K562 (cell line): ENCODE data around the gene DNAH1. TPM values are rescaled to one million over a fixed set of nuclear protein-coding genes. Genes with fewer than 3 reads are reported as not detected.
A peak's percentile ranks its signal among the peaks of the same experiment; 100 is the strongest.

Experiments
- ATAC-seq: fragments of 200-7000 bp; cut with Tn5 transposase; 3 replicates; pipeline ENCODE4 v1.9.1; 2020; ENCODE audit warnings: moderate library complexity
- Bru-seq: library from RNA; stranded (reverse); fragments of 400-500 nt; gene quantifications from one replicate; lab custom pipeline; 2021; lab: Mats Ljungman, UMichigan
- BruChase-seq, 2 experiments: library from RNA; stranded (reverse); fragments of 400-500 nt; gene quantifications; one replicate each; lab custom pipeline; 2021; lab: Mats Ljungman, UMichigan
- BruUV-seq: library from RNA; stranded (reverse); fragments of 400-500 nt; replicated peaks from 2 replicates; lab custom pipeline; 2021; lab: Mats Ljungman, UMichigan
- CTCF ChIA-PET: fragments of 300-600 bp; formaldehyde crosslinking; extraction: SDS; loops from one replicate; lab custom pipeline; 2021; ENCODE audit warnings: low intra/inter-chr PET ratio; lab: Yijun Ruan, JAX
- POLR2A ChIA-PET: fragments of 300-600, 350-650 bp; sonication (Branson Sonifier 250); formaldehyde crosslinking; extraction: SDS; loops from one replicate; lab custom pipeline; 2021; ENCODE audit warnings: antibody characterized with exemption, inconsistent platforms; lab: Yijun Ruan, JAX
- DNase-seq, 4 experiments: peaks; one replicate each; pipeline versions ENCODE4 v3.0.0 to v3.0.0-alpha.2; 2011 to 2018; ENCODE audit warnings: low spot score in 3 of 4, mixed read lengths in 3 of 4; ENCODE audit errors: extremely low read depth in 1 of 4
- FAIRE-seq: peaks from 2 replicates; lab custom pipeline; 2011; peaks lifted over from hg19 to GRCh38; lab: Jason Lieb, UNC
- H2AFZ ChIP-seq: 2 replicates; pipeline ENCODE4 v1.6.0; 2011; ENCODE audit warnings: low read depth, low read length, control low read depth, inconsistent platforms
- H3K27ac ChIP-seq: fragments of 200-600 bp; 3 replicates; pipeline ENCODE4 v1.8.0; 2011; ENCODE audit warnings: low read depth, mild to moderate bottlenecking, control low read depth, inconsistent platforms, low read length, moderate library complexity, mixed read lengths; ENCODE audit errors: extremely low read depth
- H3K27me3 ChIP-seq, 2 experiments: fragments of 300-600 bp in 1 of 2; 2 replicates in 1 of 2; 3 replicates in 1 of 2; pipeline versions ENCODE4 v1.6.0 to v1.8.0; 2011; ENCODE audit warnings: inconsistent platforms in 2 of 2, low read length in 2 of 2, mild to moderate bottlenecking in 1 of 2, mixed read lengths in 1 of 2, moderate library complexity in 1 of 2; ENCODE audit not compliant: control insufficient read depth in 2 of 2, insufficient read depth in 2 of 2
- H3K36me3 ChIP-seq: fragments of 300-600 bp; 3 replicates; pipeline ENCODE4 v1.8.0; 2011; ENCODE audit warnings: mild to moderate bottlenecking, low read length, inconsistent platforms; ENCODE audit not compliant: control insufficient read depth, insufficient read depth
- H3K4me1 ChIP-seq, 2 experiments: fragments of 200-600 bp in 1 of 2; replicated peaks in 1 of 2; 2 replicates in 1 of 2; 3 replicates in 1 of 2; pipeline versions ENCODE4 v1.5.1 to v1.8.0; 2011; ENCODE audit warnings: inconsistent platforms in 2 of 2, low read length in 2 of 2, mild to moderate bottlenecking in 1 of 2, mixed read lengths in 1 of 2, moderate library complexity in 1 of 2; ENCODE audit not compliant: control insufficient read depth in 2 of 2, insufficient read depth in 2 of 2
- H3K4me2 ChIP-seq: 2 replicates; pipeline ENCODE4 v1.6.1; 2011; ENCODE audit warnings: low read length, control low read depth, inconsistent platforms, mixed read lengths; ENCODE audit not compliant: insufficient read depth
- H3K4me3 ChIP-seq: fragments of 200-600 bp; sonication (generic), shearing (Covaris generic); 2 replicates; pipeline ENCODE4 v1.5.1; 2016; ENCODE audit warnings: control low read depth, inconsistent platforms
- H3K79me2 ChIP-seq: fragments of 200-600 bp; 3 replicates; pipeline ENCODE4 v1.8.0; 2011; ENCODE audit warnings: low read length, inconsistent platforms; ENCODE audit not compliant: control insufficient read depth, insufficient read depth
- H3K9ac ChIP-seq, 2 experiments: 2 replicates each; pipeline versions ENCODE4 v1.6.0 to v1.6.1; 2011; ENCODE audit warnings: low read depth in 2 of 2, low read length in 2 of 2, control low read depth in 1 of 2, inconsistent platforms in 1 of 2, mild to moderate bottlenecking in 1 of 2, mixed read lengths in 1 of 2; ENCODE audit not compliant: insufficient read depth in 1 of 2
- H3K9me1 ChIP-seq: one replicate; pipeline ENCODE4 v1.6.0; 2011; ENCODE audit warnings: inconsistent platforms, mild to moderate bottlenecking, low read length, moderate library complexity; ENCODE audit not compliant: control insufficient read depth, insufficient read depth
- H3K9me3 ChIP-seq: replicated peaks from 2 replicates; pipeline ENCODE4 v1.5.1; 2011; ENCODE audit warnings: low read depth, low read length, inconsistent platforms; ENCODE audit not compliant: control insufficient read depth, insufficient read depth
- H4K20me1 ChIP-seq: replicated peaks from 2 replicates; pipeline ENCODE4 v1.6.1; 2011; ENCODE audit warnings: low read length, inconsistent platforms, mixed read lengths; ENCODE audit not compliant: control insufficient read depth, insufficient read depth
- FOXA1 ChIP-seq: fragments of 450-650 bp; IDR thresholded peaks from 2 replicates; pipeline ENCODE4 v1.6.1; 2016; ENCODE audit warnings: mild to moderate bottlenecking, borderline replicate concordance
- NFIC ChIP-seq: fragments of 450-650 bp; IDR thresholded peaks from 2 replicates; pipeline ENCODE4 v1.6.1; 2017; ENCODE audit warnings: mild to moderate bottlenecking, inconsistent platforms
- RB1 ChIP-seq: fragments of 450-650 bp; IDR thresholded peaks from 2 replicates; pipeline ENCODE4 v1.6.1; 2017; ENCODE audit warnings: low read depth, mild to moderate bottlenecking
- RFX1 ChIP-seq: fragments of 450-650 bp; IDR thresholded peaks from 2 replicates; pipeline ENCODE4 v1.6.1; 2016; ENCODE audit warnings: mild to moderate bottlenecking, moderate library complexity
- RHOXF2B ChIP-seq: fragments of 250-450 bp; sonication (Bioruptor Pico); conservative IDR thresholded peaks from 2 replicates; pipeline ENCODE4 v1.5.1; 2021
- XRCC5 ChIP-seq: fragments of 200-400 bp; formaldehyde crosslinking; IDR thresholded peaks from 2 replicates; pipeline ENCODE4 v1.6.1; 2017; ENCODE audit warnings: low read depth, mild to moderate bottlenecking, low read length
- WGBS: fragments of 100-300 bp; shearing (Covaris generic); methylation state at CpG from one replicate; pipeline ENCODE4 v1.1.6; 2016; ENCODE audit warnings: low coverage, mixed read lengths; ENCODE audit not compliant: insufficient coverage; ENCODE audit errors: missing lambda C conversion rate; 5-methylcytosine and 5-hydroxymethylcytosine counted together
- in situ Hi-C: fragments of 300-500 bp; cut with MboI; formaldehyde crosslinking; loops from 4 replicates; pipeline ENCODE4 v1.15.0; 2018; ENCODE audit warnings: inconsistent platforms, mixed read lengths
- intact Hi-C: fragments of 100-400 bp; cut with micrococcal nuclease; formaldehyde crosslinking; loops from 2 replicates; pipeline ENCODE4 v1.14.2; 2022
- long read RNA-seq, 3 experiments: library from polyadenylated mRNA in 2 of 3; library from RNA in 1 of 3; unstranded in 2 of 3; stranded (forward) in 1 of 3; transcript quantifications; one replicate each; pipeline ENCODE4 v2.0.0, GENCODE V29; 2019 to 2022
- polyA minus RNA-seq, 3 experiments: library from RNA; depleted of rRNA, polyadenylated mRNA; stranded (reverse); fragments of >200 nt; gene quantifications; 2 replicates each; pipeline ENCODE4 v1.2.3, GENCODE V29; 2011
- polyA plus RNA-seq, 8 experiments: library from polyadenylated mRNA; depleted of rRNA in 4 of 8; stranded (reverse) in 5 of 8; unstranded in 3 of 8; fragments of >200 nt; fragmentation: Nextera tagmentation in 2 of 8; fragmentation: Illumina TruSeq in 1 of 8; extraction: Ambion mirVana in 2 of 8; extraction: Trizol in 1 of 8; gene quantifications; 2 replicates each; pipeline versions ENCODE4 v1.2.1 to v1.2.3, GENCODE V29; 2011 to 2014; ENCODE audit warnings: inconsistent platforms in 1 of 8, missing spikeins in 1 of 8
- total RNA-seq, 7 experiments: library from RNA; depleted of rRNA in 6 of 7; stranded (reverse); fragments of >200 nt in 6 of 7; fragmentation: Illumina TruSeq in 2 of 7; extraction: Trizol in 2 of 7; gene quantifications; 2 replicates each; pipeline versions ENCODE4 v1.2.1 to v1.2.3, GENCODE V29; 2011 to 2021; ENCODE audit warnings: low replicate concordance in 1 of 7

The DNAH1 gene
- 10.1 and 27.0 TPM in 2 replicates for total RNA-seq (2011; cell fraction: chromatin; rRNA removed; ENCODE audit: low replicate concordance)
- total RNA-seq (2011; cell fraction: nucleolus; rRNA removed) = 5.8 and 8.3 TPM in 2 replicates
- 4.7 and 7.0 TPM in 2 replicates for total RNA-seq (2011; cell fraction: nucleoplasm; rRNA removed)
- total RNA-seq (2014; rRNA removed) (0.41 and 0.57 TPM in 2 replicates), total RNA-seq (2014; rRNA removed; fragmentation: Illumina TruSeq; extraction: Trizol) (0.18 and 0.22 TPM in 2 replicates), total RNA-seq (2015; rRNA removed; fragmentation: Illumina TruSeq; extraction: Trizol) (0.51 and 0.57 TPM in 2 replicates), total RNA-seq (2021) (0.84 and 1.2 TPM in 2 replicates), polyA plus RNA-seq (2011; rRNA removed) (0.57 and 0.97 TPM in 2 replicates), polyA plus RNA-seq (2014; fragmentation: Illumina TruSeq; extraction: Trizol) (0.42 and 0.68 TPM in 2 replicates), polyA plus RNA-seq (2014; fragmentation: Nextera tagmentation; extraction: Ambion mirVana) (under 1 TPM; 0.04 TPM), polyA plus RNA-seq (2014; rRNA removed) (0.40 and 0.50 TPM in 2 replicates), polyA minus RNA-seq (2011; rRNA and poly(A)+ RNA removed) (0.98 and 1.8 TPM in 2 replicates), Bru-seq, nascent RNA (percentile 36 among the genes with signal in this experiment), BruChase-seq, experiment 1, labeled RNA remaining after a 2-hour chase (percentile 34 among the genes with signal in this experiment), BruChase-seq, experiment 2, labeled RNA remaining after a 6-hour chase (percentile 30 among the genes with signal in this experiment)
- 0.21 and 0.55 TPM in 2 replicates for polyA plus RNA-seq (2011; cell fraction: cytosol; rRNA removed)
- 5.4 and 8.1 TPM in 2 replicates for polyA plus RNA-seq (2011; cell fraction: nucleus; rRNA removed)
- 0.47 and 4.0 TPM in 2 replicates for polyA plus RNA-seq (2012)
- polyA minus RNA-seq (2011; cell fraction: cytosol; rRNA and poly(A)+ RNA removed) = 0.46 and 0.48 TPM in 2 replicates
- 2.2 and 5.3 TPM in 2 replicates for polyA minus RNA-seq (2011; cell fraction: nucleus; rRNA and poly(A)+ RNA removed)
- long read RNA-seq, experiment 1, partial matches to known transcripts = 0 of 1 reads
- long read RNA-seq, experiment 1, other reads (novel, unspliced or antisense) = 1 of 1 reads
- long read RNA-seq, experiment 2 = 0 reads
- long read RNA-seq, experiment 3 = 0 reads

GRCh38 chr3:52315977-52316764, at the start of gene DNAH1:
TSS of gene DNAH1 (plus strand) at chr3:52316319. CDS start at chr3:52322443, 6,124 bp downstream.
- FAIRE-seq (no peak), ATAC-seq (no peak), DNase-seq (no peak)
- Histone ChIP-seq H3K9me3 (no peaks in the 10 kb centered on the region), H3K4me2 (no peak within 1 kb of the TSS), H3K4me1 (peaks cover 0 to 18% of the 10 kb centered on the region in 2 experiments; a peak in 3 of 5 replicates), H3K27ac (no peak within 1 kb of the TSS), H3K4me3 (no peak within 1 kb of the TSS), H3K9ac (peak within 1 kb of the TSS in 1 of 2 experiments; percentile 65; a peak in 1 of 4 replicates), H3K36me3 (no peaks in the 10 kb centered on the region), H3K9me1 (no peaks in the 10 kb centered on the region), H3K27me3 (no peaks in the 10 kb centered on the region), H3K79me2 (no peaks in the 10 kb centered on the region)
- in situ Hi-C loops (no loop called here), intact Hi-C loops (no loop called here)
- POLR2A ChIA-PET = no interaction called here
- BruUV-seq = no TSS peak
- CTCF ChIA-PET = no interaction called here
- 55% methylated on average over 3 of the region's 3 CpGs for WGBS
- TF ChIP-seq XRCC5 = no peak
- no peak for TF ChIP-seq RHOXF2B (CRISPR knock-in tag)
- no peak for TF ChIP-seq RB1
- no peak for TF ChIP-seq FOXA1
- peak; percentile 71; the same call in 1 of the 2 replicates for TF ChIP-seq NFIC
- TF ChIP-seq RFX1 = peak; percentile 86
- TF ChIP-seq, all 486 proteins: peak for 2
- Histone ChIP-seq H2AFZ (no peak within 1 kb of the TSS), H4K20me1 (no peaks in the 10 kb centered on the region)
